NCI-H1105 treated with DMSO at 0.1 percent for 48 hours (cell line): ENCODE results near the gene RGS21.
"Not testable (repeated sequence)": the region's sequence is repeated elsewhere in the genome, so short reads cannot be mapped to it uniquely, and the experiment has no call there.

Experiments
- DNase-seq: peaks from one replicate; lab custom pipeline; 2025; lab: John Stamatoyannopoulos, UW

The RGS21 gene, protein sequence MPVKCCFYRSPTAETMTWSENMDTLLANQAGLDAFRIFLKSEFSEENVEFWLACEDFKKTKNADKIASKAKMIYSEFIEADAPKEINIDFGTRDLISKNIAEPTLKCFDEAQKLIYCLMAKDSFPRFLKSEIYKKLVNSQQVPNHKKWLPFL

GRCh38 chr1:192316942-192317450, at the start of gene RGS21:
RGS21 (plus strand) TSS chr1:192316992; CDS start chr1:192343037, 26,045 bp downstream.
- DNase-seq = no peak

DNA sequence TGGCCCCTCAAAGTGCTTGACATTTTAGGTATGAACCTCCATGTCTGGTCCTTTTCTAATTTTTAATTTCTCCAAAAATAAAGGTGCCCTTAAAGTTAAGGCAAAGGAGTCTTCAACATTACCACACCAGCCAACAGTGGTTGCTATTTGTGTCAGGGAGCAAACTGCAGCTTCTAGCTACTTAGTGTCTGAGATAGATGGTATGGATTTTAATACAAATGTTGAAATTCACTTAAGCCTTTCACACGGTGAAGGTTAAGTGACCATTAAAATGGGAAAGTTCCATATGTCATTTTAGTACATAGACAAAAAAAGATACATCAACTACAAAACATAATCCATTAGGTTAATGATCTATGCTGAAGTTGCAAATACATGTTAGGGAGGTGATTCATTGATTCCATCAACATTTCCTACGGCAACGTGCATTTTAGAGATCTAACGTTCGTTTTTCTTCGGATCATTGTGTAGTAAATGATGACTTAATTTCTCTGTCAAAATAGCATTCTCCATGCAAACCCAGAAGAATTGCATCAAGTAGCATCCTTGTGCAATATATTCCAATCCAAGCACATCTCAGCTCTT, 48.2 kb upstream of the RGS21 start:
- DNase-seq = no peak

DNA sequence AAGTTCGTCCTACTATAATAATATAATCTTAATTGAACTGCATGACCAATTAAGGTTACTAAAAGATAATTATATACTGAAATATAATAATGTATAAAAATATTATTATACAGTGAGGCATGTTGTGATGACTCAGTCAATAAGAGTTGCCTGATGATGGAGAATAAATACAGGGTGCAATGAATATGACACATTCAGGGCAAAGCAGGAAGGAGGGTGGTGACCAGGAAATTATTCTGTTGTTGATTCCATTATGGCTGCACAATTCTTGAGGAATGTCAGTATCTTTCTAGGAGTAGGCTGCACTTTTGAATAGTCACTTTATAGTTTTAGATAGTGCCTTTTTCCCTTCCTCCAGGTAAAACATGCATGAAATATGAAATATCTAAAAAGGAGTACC, 46.4 kb upstream of the RGS21 start:
- DNase-seq = no peak

DNA sequence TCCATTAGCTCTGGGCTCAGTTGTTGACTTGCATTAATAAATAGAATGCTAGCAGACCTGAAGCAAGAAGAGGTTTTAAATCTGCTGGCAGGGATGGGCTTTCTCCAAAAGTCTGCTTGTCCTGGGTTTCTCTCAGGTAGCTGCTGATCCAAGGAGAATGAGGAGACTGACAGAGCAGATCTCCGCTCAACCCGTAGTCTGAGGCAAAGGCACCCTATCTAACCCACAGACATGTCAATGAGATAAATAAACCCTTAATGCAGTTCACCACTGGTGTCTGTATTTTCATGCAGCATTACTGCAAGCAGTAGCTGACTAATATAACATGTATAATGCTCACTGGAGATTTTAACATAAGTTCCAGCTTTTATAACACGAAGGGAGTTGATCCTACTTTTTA, 44.1 kb upstream of the RGS21 start:
- DNase-seq = no peak

GRCh38 chr1:192274588-192274987, 42.2 kb upstream of the RGS21 start:
- DNase-seq = no peak

DNA sequence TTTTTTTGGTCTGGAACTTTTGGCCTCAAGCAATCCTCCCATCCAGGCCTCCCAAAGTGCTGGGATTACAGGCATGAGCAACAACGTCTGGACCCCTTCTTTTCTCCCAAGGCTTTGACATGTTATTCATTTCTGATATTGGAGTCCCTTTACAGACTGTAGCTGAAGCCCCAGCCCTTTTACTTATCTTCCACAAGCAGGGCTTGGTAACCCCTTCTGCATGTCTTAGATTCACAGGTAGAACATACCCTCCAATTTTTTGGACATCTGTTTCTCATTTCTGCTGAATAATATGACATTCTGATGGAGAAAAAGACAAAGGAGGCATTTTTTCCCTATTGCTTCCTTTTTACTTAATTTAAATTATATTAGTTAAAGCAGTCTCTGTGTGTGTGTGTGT, 39.2 kb upstream of the RGS21 start:
- DNase-seq = no peak

DNA sequence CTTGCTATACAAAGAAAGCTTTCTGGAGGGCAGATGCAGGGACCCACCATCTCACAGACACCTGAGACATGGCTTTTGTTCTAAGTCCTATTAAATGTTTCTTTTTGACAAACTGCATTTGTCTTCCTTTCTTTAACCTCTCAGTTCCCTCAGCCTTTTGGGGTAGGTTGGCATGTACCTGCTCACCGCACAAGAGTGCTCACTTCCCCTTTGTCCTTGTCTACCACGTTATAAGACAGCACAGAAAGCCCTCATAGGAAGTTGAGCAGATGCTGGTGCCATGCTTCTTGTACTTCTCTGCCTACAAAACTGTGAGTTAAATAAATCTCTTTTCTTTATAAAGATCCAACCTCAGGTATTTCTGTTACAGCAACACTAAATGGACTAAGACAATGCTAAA, 31.9 kb upstream of the RGS21 start:
- no peak for DNase-seq

DNA sequence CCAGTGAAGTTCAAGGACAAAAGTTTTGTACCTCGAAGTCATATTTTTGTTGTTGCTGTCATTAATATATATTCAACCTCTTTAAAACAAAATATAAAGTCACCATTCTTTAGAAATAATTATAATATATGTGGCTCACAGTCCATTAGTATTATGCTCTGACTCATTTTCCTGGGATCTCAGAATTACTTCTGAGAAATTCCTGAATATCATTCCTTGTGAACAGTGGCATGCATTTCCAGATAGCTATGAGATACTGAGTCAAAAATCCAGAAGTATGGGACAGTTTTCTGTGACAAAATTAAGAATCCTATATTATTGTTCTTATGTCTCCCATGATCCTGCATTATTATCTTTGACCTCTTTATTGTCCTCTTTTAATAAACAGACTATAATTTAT, 13.8 kb upstream of the RGS21 start:
- no peak for DNase-seq

GRCh38 chr1:192308314-192308713, 8.5 kb upstream of the RGS21 start:
- not testable (repeated sequence) for DNase-seq

DNA sequence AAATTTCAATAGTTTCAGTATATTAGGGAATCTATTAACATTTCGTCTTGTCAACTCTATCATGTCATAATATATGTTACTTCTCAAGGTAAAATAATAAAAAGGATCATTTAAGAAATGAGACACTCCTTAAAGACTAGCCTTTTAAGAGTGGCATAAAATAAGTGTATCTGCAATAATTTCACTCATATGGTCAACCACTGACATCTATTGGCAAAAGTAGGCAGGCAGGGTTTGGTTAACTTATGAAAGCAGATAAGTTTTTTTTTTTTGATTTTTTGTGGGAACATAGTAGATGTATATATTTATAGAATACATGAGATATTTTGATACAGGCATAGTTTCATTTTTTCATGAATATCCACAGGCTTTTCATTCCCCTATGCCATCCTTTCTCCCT, 5.5 kb upstream of the RGS21 start:
- DNase-seq = peak; percentile 47

DNA sequence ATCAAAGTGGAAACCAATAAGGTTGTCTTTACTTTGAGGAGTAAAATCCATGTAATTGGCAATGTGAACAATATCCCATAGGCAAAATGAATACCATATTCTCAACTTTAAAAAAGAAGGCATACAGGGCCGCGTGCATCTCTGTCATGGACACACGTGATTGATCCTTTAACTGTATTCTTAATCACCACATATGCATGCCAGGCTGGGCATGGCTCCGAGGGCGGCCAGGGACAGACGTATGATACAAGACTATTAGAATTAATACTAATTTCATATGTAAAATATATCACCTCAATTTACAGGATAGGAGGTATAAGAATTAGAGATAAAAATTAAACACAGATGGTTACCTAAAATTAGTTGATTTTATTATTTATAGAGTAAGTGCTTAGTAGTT, 11.2 kb downstream of the RGS21 start:
- no peak for DNase-seq

DNA sequence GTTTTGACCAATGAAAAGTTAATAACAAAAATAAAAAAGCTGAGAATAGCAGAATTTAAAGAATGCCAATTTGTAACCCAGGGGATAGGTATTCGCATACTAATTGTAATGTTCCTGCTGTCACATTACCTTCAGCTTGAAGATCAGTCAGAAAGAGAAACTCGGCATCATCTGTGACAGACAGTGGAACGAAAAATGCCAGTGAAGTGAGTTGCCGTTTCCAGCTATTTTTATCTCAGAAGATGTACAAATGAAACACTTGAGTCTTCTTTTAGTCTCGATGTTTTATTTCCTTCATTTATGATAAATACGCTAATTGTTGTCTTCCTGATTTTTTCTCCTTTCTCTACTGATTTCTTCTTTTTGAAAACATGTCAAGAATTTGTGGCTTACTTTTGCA, 26.1 kb downstream of the RGS21 start:
- DNase-seq = no peak

DNA sequence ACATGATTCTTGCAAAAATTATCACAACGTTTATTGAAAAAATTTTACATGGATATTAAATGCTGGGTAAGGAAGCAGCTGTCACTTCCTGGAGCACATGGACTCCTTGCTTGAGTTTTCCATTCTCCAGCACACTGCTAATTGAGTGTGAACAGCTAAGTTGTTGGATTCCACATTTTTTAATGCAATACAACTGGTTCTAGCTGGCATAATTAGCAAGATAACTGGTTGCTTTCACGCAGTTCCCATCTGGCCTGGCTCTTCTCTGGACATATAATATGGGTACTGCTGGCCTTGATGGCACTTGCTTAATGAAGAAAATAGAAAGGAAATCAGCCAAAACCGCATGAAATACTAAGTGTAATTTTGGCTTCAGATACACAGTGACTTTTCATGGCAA, 26.6 kb downstream of the RGS21 start:
- DNase-seq = no peak

GRCh38 chr1:192349314-192349713, 32.5 kb downstream of the RGS21 start:
- no peak for DNase-seq

- no peak for DNase-seq
Observed at GRCh38 chr1:192350356-192350755, 33.6 kb downstream of the RGS21 start.

DNA sequence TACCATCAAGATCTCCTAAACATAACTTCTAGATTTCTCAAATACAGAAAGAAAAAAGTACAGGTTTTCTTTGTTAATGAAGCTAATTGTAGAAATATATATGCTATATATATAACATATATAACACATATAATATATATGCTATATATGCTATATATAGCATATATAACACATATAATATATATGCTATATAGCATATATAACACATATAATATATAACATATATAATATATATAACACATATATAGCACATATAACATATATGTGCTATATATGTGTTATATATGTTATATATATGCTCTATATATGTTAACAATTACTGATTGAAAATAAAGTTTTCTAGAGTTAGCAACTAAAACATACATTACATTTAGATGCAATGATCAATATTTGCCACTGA, 34.8 kb downstream of the RGS21 start:
- no peak for DNase-seq

DNA sequence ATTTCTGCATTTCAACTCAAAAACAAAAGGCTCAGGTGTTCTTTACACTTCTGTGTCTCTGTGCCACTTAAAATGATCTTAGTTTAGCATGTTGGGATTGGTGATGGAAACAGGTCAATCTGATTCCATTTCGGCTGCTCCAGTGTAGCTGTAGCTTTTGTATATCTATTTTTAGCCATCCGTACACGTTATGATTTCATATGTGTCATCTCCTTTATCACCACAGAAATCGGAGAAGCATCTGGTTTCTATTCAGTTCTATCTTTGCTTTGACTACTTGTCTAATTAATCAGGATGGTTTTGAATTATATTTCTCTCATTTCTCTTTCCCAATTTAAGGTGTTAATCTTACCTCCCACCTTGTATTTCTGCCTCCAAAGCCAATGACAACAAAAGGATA, 41.1 kb downstream of the RGS21 start:
- no peak for DNase-seq

GRCh38 chr1:192358402-192358801, 41.6 kb downstream of the RGS21 start:
- DNase-seq = no peak

DNA sequence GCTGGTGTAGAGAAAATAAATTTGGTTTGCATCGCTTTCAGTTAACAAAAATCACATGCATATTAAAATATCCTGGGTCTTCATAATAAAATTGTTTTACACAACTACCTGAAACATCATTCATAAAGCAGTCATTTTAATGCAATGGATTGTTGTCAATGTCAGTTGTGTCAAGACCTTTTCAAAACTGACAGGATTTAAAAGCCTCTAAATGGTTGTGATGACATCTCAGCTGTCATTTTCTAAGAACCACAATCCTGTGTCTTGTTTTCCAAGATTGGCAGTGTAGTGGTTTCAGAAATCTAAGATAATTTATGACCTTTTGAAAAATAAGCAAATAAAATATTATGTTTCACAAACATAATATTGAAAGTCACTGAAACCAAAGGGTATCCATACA, 42.0 kb downstream of the RGS21 start:
- no peak for DNase-seq

GRCh38 chr1:192363177-192363576, 46.4 kb downstream of the RGS21 start:
- no peak for DNase-seq

GRCh38 chr1:192367436-192367835, 50.6 kb downstream of the RGS21 start:
- no peak for DNase-seq

- no peak for DNase-seq
Observed at GRCh38 chr1:192375306-192375705, 58.5 kb downstream of the RGS21 start.

GRCh38 chr1:192376374-192376773, 59.6 kb downstream of the RGS21 start:
- no peak for DNase-seq

DNA sequence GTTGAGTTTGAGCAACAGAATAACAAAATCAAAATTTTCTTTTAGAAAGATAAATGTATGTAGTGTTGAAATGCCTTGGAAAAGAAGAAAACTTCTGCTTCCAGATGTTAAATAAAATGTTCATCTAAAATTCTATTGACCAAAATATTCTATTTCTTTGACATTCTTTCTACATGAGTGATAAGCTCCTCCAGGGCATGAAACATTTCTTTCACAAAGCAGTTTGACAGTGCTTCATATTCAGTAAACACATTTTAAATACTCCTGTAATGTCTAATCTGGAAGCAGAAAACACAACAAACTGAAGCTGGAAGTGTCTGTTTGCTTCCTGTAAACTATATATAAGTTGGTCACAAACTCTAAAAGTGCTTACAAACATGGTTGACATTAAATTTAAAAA, 61.5 kb downstream of the RGS21 start:
- DNase-seq = no peak
